CD14-positive monocyte (primary cell): ENCODE measurements around the gene KISS1R. TPM values are rescaled to one million over a fixed set of nuclear protein-coding genes. Genes with fewer than 3 reads are reported as not detected.
A peak's percentile ranks its signal among the peaks of the same experiment; 100 is the strongest.
"Not testable (repeated sequence)": the region's sequence is repeated elsewhere in the genome, so short reads cannot be mapped to it uniquely, and the experiment has no call there.

Source experiments
- DNase-seq, 3 donors: peaks; one replicate each; pipeline ENCODE4 v3.0.0-alpha.2; 2011 to 2022
- H2AFZ ChIP-seq: 2 replicates; pipeline ENCODE4 v1.6.0; 2012; ENCODE audit warnings: mild to moderate bottlenecking, low read depth, low read length, inconsistent platforms; ENCODE audit not compliant: insufficient read depth, poor library complexity, severe bottlenecking
- H3K27ac ChIP-seq, 2 donors: 1 replicate in 1 of 2; 2 replicates in 1 of 2; pipeline ENCODE4 v1.5.1; 2012 to 2013; ENCODE audit warnings: low read length in 2 of 2, control low read depth in 1 of 2, inconsistent platforms in 1 of 2, low read depth in 1 of 2, mild to moderate bottlenecking in 1 of 2
- H3K27me3 ChIP-seq, 2 donors: one replicate each; pipeline versions ENCODE4 v1.6.0 to v1.6.1; 2011 to 2013; ENCODE audit warnings: low read length in 2 of 2; ENCODE audit not compliant: control insufficient read depth in 2 of 2, insufficient read depth in 2 of 2
- H3K36me3 ChIP-seq, 2 donors: replicated peaks in 1 of 2; 1 replicate in 1 of 2; 2 replicates in 1 of 2; pipeline versions ENCODE4 v1.5.1 to v1.6.1; 2012 to 2013; ENCODE audit warnings: low read length in 2 of 2, control low read depth in 1 of 2, inconsistent platforms in 1 of 2, mild to moderate bottlenecking in 1 of 2; ENCODE audit not compliant: insufficient read depth in 2 of 2, control insufficient read depth in 1 of 2
- H3K4me1 ChIP-seq, 2 donors: 1 replicate in 1 of 2; 2 replicates in 1 of 2; pipeline versions ENCODE4 v1.5.1 to v1.6.1; 2012 to 2013; ENCODE audit warnings: low read length in 2 of 2, control low read depth in 1 of 2, inconsistent platforms in 1 of 2, mild to moderate bottlenecking in 1 of 2, moderate library complexity in 1 of 2; ENCODE audit not compliant: insufficient read depth in 2 of 2, control insufficient read depth in 1 of 2
- H3K4me2 ChIP-seq: replicated peaks from 2 replicates; pipeline ENCODE3; 2012; ENCODE audit warnings: low read length, moderate library complexity, mild to moderate bottlenecking; ENCODE audit not compliant: poor library complexity, severe bottlenecking; ENCODE audit errors: extremely low read depth
- H3K4me3 ChIP-seq, 3 experiments: fragments of 200-600 bp in 1 of 3; sonication (generic) in 1 of 3; replicated peaks in 1 of 3; 1 replicate in 2 of 3; 2 replicates in 1 of 3; pipeline ENCODE4 v1.5.1; 2011 to 2013; ENCODE audit warnings: low read length in 3 of 3, mild to moderate bottlenecking in 3 of 3, control low read depth in 2 of 3, low read depth in 2 of 3, inconsistent platforms in 1 of 3, moderate library complexity in 1 of 3
- H3K79me2 ChIP-seq: 2 replicates; pipeline ENCODE4 v1.6.0; 2012; ENCODE audit warnings: mild to moderate bottlenecking, control low read depth, inconsistent platforms, low read length, moderate library complexity; ENCODE audit not compliant: insufficient read depth
- H3K9ac ChIP-seq: 2 replicates; pipeline ENCODE4 v1.6.0; 2017; ENCODE audit warnings: low read length, mild to moderate bottlenecking; ENCODE audit not compliant: insufficient read depth, poor library complexity, severe bottlenecking
- H3K9me3 ChIP-seq, 2 donors: replicated peaks in 1 of 2; 1 replicate in 1 of 2; 2 replicates in 1 of 2; pipeline versions ENCODE4 v1.5.1 to v1.6.1; 2012 to 2013; ENCODE audit warnings: low read length in 2 of 2, control low read depth in 1 of 2; ENCODE audit not compliant: control insufficient read depth in 1 of 2, insufficient read depth in 1 of 2
- H4K20me1 ChIP-seq: 2 replicates; pipeline ENCODE4 v1.6.0; 2012; ENCODE audit warnings: mild to moderate bottlenecking, low read length, control low read depth, moderate library complexity; ENCODE audit not compliant: insufficient read depth
- H3K27ac Mint-ChIP-seq, 7 donors: one replicate each; pipeline ENCODE4 v1.8.0; 2020; ENCODE audit warnings: mild to moderate bottlenecking in 7 of 7, mixed read lengths in 7 of 7, moderate library complexity in 6 of 7, inconsistent platforms in 2 of 7
- H3K27me3 Mint-ChIP-seq, 3 donors: one replicate each; pipeline ENCODE4 v1.8.0; 2021 to 2022; ENCODE audit warnings: low read depth in 3 of 3, mild to moderate bottlenecking in 3 of 3, mixed read lengths in 3 of 3, moderate library complexity in 3 of 3, inconsistent platforms in 1 of 3
- H3K36me3 Mint-ChIP-seq, 2 donors: one replicate each; pipeline ENCODE4 v1.8.0; 2020; ENCODE audit warnings: mixed read lengths in 2 of 2, inconsistent platforms in 1 of 2, mild to moderate bottlenecking in 1 of 2
- H3K4me1 Mint-ChIP-seq: one replicate; pipeline ENCODE4 v1.8.0; 2020; ENCODE audit warnings: mild to moderate bottlenecking, mixed read lengths
- H3K4me3 Mint-ChIP-seq, 2 donors: one replicate each; pipeline ENCODE4 v1.8.0; 2020; ENCODE audit warnings: mild to moderate bottlenecking in 2 of 2, mixed read lengths in 2 of 2, moderate library complexity in 1 of 2
- H3K9me3 Mint-ChIP-seq, 7 donors: one replicate each; pipeline ENCODE4 v1.8.0; 2020 to 2022; ENCODE audit warnings: mixed read lengths in 7 of 7, mild to moderate bottlenecking in 6 of 7, moderate library complexity in 6 of 7, inconsistent platforms in 2 of 7
- WGBS: methylation state at CpG from one replicate; pipeline ENCODE4 v1.1.5; 2013; ENCODE audit warnings: missing lambda C conversion rate; ENCODE audit not compliant: insufficient coverage; 5-methylcytosine and 5-hydroxymethylcytosine counted together
- intact Hi-C, 2 donors: fragments of 100-400 bp; cut with micrococcal nuclease; formaldehyde crosslinking; loops; one replicate each; pipeline versions ENCODE4 v1.15.0 to v1.15.1; 2023
- polyA plus RNA-seq, 3 donors: library from polyadenylated mRNA; depleted of rRNA in 1 of 3; unstranded in 2 of 3; stranded (reverse) in 1 of 3; fragments of 300-500 nt in 2 of 3; fragments of >200 nt in 1 of 3; fragmentation: Illumina TruSeq in 2 of 3; gene quantifications; 1 replicate in 2 of 3; 2 replicates in 1 of 3; pipeline ENCODE4 v1.2.3, GENCODE V29; 2012 to 2021
- TF ChIP-seq, protein P1 (sequence below): fragments of 200-600 bp; IDR thresholded peaks from one replicate; pipeline ENCODE4 v1.8.0; 2022; ENCODE audit warnings: antibody characterized with exemption, mild to moderate bottlenecking

KISS1R gene
- polyA plus RNA-seq, 3 donors = not detected

DNA sequence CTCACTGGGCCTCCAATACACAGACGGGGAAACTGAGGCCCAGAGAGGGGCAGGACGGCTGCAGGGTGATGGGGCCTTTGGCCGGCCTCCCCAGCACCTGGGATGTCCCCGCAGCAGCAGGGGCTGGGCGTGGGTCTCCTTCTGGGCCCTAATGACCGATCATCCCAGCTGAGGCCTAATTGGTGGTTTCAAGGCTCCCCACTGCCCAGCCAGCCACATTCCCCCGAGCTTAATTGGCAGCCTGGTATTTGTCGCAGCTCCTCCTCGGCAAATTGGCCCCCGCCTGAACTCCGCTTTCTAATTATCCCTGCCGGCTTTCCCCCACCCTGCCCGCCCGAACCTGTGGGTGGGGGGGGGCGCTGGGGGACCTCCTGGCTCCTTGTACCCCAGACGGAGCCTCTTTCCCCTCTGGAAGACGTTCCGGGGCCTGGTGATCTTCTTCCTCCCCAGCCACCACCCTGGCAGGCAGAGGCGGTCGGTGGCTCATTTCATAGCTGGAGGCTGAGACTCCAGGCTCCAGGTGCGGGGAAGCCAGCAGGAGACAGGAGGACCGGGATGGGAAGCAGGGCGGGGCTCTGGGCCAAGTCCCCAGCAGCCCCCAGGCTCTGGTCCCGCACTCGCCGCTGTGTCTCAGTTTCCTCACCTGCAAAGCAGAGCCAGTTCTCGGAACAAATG, 39.8 kb downstream of the KISS1R start:
- intact Hi-C loops = no loop called here
- peaks cover 16 to 23% of the 10 kb centered on the region in 2 donors for H3K4me1 ChIP-seq

DNA sequence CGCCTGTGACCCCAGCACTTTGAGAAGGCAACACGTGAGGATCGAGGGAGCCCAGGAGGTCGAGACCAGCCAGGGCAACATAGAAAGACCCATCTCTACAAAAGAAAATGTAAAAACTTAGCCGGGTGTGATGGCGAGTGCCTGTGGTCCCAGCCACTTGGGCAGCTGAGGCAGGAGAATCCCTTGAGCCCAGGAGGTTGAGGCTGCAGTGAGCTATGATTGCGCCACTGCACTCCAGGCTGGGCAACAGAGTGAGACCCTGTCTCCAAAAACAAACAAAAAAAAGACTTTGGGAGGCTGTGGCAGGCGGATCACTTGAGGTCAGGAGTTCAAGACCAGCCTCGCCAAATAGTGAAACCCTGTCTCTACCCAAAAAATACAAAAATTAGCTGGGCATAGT, 40.4 kb downstream of the KISS1R start:
- peaks cover 18 to 47% of the 10 kb centered on the region in 2 donors for H3K36me3 Mint-ChIP-seq
- H3K27me3 Mint-ChIP-seq, H3K9me3 Mint-ChIP-seq, H3K4me3 ChIP-seq, H3K9me3 ChIP-seq, H3K27ac ChIP-seq, H3K4me3 Mint-ChIP-seq, H3K9ac ChIP-seq, H3K4me2 ChIP-seq, intact Hi-C loops, H2AFZ ChIP-seq, DNase-seq, H3K27me3 ChIP-seq: not testable (repeated sequence)
- H3K36me3 ChIP-seq = peaks cover 28 to 44% of the 10 kb centered on the region in 2 donors
- WGBS = 97% methylated on average over 6 of the region's 9 CpGs
- peaks cover 92% of the 10 kb centered on the region for H3K79me2 ChIP-seq
- H4K20me1 ChIP-seq = peaks cover 100% of the 10 kb centered on the region
- peak overlapping the region in 3 of 7 donors; percentile 13 to 40 (median 30) for H3K27ac Mint-ChIP-seq
- peaks cover 10 to 17% of the 10 kb centered on the region in 2 donors for H3K4me1 ChIP-seq
- H3K4me1 Mint-ChIP-seq = peaks cover 15% of the 10 kb centered on the region

More for the DNA sequence above, 39.8 kb downstream of the KISS1R start:
- H2AFZ ChIP-seq = no peak overlapping the region
- H3K36me3 ChIP-seq = peaks cover 23 to 37% of the 10 kb centered on the region in 2 donors
- no peak overlapping the region for H3K9ac ChIP-seq
- H3K9me3 ChIP-seq = no peaks in the 10 kb centered on the region
- Mint-ChIP-seq H3K4me3 (no peak overlapping the region), H3K36me3 (peaks cover 16 to 42% of the 10 kb centered on the region in 2 donors), H3K4me1 (peaks cover 17% of the 10 kb centered on the region), H3K27me3 (no peaks in the 10 kb centered on the region), H3K27ac (peak overlapping the region in 1 of 7 donors; percentile 45), H3K9me3 (no peaks in the 10 kb centered on the region)
- H3K27ac ChIP-seq = no peak overlapping the region
- TF ChIP-seq, protein P1, sequence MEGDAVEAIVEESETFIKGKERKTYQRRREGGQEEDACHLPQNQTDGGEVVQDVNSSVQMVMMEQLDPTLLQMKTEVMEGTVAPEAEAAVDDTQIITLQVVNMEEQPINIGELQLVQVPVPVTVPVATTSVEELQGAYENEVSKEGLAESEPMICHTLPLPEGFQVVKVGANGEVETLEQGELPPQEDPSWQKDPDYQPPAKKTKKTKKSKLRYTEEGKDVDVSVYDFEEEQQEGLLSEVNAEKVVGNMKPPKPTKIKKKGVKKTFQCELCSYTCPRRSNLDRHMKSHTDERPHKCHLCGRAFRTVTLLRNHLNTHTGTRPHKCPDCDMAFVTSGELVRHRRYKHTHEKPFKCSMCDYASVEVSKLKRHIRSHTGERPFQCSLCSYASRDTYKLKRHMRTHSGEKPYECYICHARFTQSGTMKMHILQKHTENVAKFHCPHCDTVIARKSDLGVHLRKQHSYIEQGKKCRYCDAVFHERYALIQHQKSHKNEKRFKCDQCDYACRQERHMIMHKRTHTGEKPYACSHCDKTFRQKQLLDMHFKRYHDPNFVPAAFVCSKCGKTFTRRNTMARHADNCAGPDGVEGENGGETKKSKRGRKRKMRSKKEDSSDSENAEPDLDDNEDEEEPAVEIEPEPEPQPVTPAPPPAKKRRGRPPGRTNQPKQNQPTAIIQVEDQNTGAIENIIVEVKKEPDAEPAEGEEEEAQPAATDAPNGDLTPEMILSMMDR = no peak
- no peak for DNase-seq
- H3K79me2 ChIP-seq = peaks cover 95% of the 10 kb centered on the region
- peaks cover 100% of the 10 kb centered on the region for H4K20me1 ChIP-seq
- H3K27me3 ChIP-seq = no peaks in the 10 kb centered on the region
- H3K4me2 ChIP-seq = no peak overlapping the region
- 88% methylated on average over 13 of the region's 27 CpGs for WGBS
- no peak overlapping the region for H3K4me3 ChIP-seq
